ENCODE data around the gene WNK3.
A peak's percentile ranks its signal among the peaks of the same experiment; 100 is the strongest.
"Not testable (repeated sequence)": the region's sequence is repeated elsewhere in the genome, so short reads cannot be mapped to it uniquely, and the experiment has no call there.

Gene WNK3

GRCh38 chrX:54357414-54358377, at the start of gene WNK3:
TSS of gene WNK3 (minus strand) at chrX:54358046.
- peak; percentile 20 for DNase-seq (ENCODE audit: low read depth)

GRCh38 chrX:54407266-54407665, 49.4 kb upstream of the WNK3 start:
- no peak for DNase-seq (ENCODE audit: low read depth)

- no peak for DNase-seq (ENCODE audit: low read depth)
These were observed 39.3 kb upstream of the WNK3 start for GRCh38 chrX:54397113-54397512.

GRCh38 chrX:54386314-54386713, 28.5 kb upstream of the WNK3 start:
- no peak for DNase-seq (ENCODE audit: low read depth)

- not testable (repeated sequence) for DNase-seq (ENCODE audit: low read depth)
These were observed 26.8 kb upstream of the WNK3 start for GRCh38 chrX:54384661-54385060.

GRCh38 chrX:54359408-54359807, 1.6 kb upstream of the WNK3 start:
- DNase-seq (ENCODE audit: low read depth), result no peak

- peak; percentile 12 for DNase-seq (ENCODE audit: low read depth)
These were observed 772 bp upstream of the WNK3 start for GRCh38 chrX:54358424-54359211.

DNA sequence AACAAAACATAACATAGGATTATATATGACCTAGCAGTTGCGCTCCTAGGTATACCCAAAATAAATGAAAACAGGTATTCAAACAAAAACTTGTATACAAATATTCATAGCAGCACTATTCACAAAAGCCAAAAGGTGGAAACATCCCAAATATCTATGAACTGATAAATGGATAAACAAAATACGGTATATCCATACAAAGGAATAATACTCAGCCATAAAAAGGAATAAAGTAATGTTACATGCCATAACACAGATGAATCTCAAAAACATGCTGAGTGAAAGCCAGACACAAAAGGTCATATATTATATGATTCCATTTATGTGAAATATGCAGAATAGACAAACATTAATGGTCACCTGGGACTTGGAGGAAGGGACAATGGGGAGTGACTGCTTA, 5.2 kb downstream of the WNK3 start:
- no peak for DNase-seq (ENCODE audit: low read depth)

DNA sequence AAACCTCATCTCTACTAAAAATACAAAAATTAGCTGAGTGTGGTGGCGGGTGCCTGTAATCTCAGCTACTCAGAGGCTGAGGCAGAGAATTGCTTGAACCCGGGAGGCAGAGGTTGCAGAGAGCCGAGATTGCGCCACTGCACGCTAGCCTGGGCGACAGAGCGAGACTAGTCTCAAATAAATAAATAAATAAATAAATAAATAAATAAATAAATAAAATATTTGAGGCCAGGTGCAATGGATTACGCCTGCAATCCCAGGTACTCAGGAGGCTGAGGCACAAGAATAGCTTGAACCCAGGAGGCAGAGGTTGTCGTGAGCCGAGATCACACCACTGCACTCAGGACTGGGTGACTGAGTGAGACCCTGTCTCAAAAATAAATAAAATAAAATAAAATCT, 20.5 kb downstream of the WNK3 start:
- DNase-seq (ENCODE audit: low read depth), result not testable (repeated sequence)

GRCh38 chrX:54325077-54325476, 32.8 kb downstream of the WNK3 start:
- DNase-seq (ENCODE audit: low read depth), result no peak

DNA sequence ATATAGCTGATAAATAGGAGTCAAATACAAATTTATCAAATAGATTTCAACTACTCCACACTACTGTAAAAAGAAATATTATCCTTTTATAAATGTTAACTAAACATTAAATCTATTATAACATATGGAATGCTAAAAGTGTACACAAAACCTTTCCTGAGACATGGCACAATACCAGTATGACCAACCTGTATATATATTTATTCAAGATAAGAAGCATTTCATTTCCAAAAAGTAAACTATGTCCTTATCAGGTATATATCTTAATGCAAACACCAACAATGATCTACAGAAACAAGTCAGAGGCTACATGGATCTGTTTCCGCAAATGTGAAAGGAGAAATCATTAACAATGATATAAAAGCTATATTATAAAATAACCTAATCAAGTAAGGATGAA, 37.8 kb downstream of the WNK3 start:
- DNase-seq (ENCODE audit: low read depth), result no peak

DNA sequence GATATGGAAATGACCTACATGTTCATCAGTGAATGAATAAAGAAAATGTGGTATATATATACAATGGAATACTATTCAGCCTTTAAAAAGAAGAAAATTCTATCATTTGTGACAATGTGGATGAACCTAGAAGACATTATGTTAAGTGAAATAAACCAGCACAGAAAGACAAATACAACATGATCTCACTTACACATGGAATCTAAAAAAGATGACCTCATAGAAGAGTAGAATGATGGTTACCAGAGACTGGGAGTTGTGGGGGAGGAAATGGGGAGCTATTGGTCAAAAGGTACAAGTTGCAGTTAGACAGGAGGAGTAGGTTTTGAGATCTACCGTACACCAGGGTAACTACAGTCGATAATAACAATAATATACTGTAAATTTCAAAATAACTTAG, 51.5 kb downstream of the WNK3 start:
- DNase-seq (ENCODE audit: low read depth), result no peak

DNA sequence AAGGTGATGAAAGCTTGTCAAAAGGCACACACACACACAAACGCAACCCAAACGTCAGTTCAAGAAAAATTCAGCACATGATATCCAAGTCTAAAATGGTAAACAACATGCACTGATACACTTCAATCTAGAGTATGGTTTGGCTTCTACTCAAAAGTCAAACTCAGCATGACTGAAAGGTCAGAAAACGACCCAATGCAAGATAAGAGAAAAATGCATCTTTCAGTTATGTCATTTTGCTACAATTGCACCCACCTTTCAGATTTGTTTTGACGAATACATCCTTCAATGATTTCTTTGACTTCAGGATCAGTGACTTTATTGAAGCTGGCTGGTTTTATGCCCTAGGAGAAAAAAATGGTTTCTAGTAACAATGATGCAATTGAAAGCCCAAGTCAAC, 56.3 kb downstream of the WNK3 start:
- DNase-seq (ENCODE audit: low read depth), result no peak

DNA sequence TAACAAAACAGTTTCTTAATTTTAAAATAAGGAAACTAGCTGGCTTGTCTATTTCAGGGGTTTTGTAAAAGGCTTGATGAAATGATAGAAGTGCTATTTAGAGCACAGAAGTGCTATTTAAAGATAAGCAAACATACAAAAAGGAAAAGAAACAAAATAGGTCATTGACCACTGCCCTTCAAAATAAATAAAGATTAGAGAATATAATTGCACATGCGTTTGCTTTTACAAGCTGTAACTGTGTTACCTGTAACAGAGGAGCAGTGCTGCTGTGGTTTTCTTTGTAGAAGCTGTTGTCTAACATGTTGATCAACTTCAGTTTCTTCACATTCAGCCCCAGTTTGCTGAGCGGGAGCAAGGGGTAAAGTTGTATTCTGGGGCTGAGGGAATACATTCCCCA, 63.5 kb downstream of the WNK3 start:
- no peak for DNase-seq (ENCODE audit: low read depth)

DNA sequence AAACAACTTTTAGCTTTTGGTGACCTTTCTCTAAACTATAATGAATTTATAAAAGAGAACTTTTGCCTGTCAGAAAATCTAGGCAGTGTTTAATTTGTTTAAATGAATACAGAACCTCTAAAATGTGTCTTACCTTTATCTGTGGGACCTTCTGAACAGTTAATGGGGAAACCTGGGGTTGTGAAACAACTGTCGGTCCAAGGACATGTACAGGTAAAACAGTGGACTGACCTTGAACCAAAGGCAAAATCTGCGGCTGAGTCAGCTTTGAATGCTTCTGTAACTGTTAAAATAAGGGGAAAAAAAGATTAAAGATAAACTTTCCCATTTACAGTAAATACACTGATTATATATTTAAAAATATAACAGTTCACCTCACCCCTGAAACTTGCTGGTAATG, 65.1 kb downstream of the WNK3 start:
- no peak for DNase-seq (ENCODE audit: low read depth)

DNA sequence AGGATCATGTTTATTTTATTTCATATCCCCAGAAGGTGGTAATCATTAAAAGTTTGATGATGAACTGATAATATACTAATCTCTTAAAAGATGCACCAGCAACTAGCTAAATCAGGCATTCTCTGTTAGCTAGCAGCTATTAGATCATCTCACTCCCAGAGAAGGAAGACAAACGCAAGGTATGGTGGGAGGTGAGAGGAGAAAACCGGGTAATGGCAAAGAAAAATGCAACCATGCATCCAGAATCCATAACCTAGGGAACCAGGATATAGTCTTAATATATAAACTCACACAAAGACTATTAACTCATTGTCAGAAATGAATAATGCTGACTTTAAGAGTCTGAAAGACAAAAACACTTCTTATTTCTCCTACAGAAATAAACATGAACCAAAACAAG, 66.1 kb downstream of the WNK3 start:
- no peak for DNase-seq (ENCODE audit: low read depth)

DNA sequence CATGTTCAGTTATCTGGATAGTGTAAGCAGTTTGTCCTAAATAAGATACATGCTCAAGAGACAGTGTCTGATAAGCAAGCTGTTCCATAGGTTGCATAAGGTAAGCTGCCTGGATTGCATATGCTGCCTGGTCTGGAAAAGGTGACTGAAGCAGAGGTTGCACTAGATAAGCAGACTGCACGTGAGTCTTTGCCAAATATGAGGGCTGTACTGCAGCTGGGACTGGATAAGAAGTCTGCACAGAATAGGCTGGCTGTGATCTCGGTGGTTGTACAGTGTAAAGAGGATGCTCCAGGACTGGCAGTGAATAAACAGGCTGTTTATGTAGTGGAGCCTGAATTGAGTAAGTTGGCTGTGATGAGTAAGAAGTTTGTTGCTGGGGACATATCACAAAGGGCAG, 68.9 kb downstream of the WNK3 start:
- no peak for DNase-seq (ENCODE audit: low read depth)

- DNase-seq (ENCODE audit: low read depth), result no peak
These were observed 69.6 kb downstream of the WNK3 start for GRCh38 chrX:54288277-54288676.

- DNase-seq (ENCODE audit: low read depth), result no peak
These were observed 76.2 kb downstream of the WNK3 start for GRCh38 chrX:54281676-54282075.

DNA sequence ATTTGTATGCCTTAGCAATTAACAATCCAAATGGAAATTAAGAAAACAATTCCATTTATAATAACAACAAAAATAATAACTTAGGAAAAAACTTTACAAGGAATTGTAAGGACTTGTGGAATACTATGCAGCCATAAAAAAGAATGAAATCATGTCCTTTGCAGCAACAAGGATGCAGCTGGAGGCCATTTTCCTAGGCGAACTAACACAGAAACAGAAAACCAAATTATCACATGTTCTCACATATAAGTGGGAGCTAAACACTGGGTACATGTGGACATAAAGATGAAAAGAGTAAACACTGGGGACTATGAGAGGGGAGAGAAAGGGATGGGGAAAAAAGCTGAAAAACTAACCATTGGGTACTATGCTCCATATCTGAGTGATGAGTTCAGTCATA, 77.4 kb downstream of the WNK3 start:
- DNase-seq (ENCODE audit: low read depth), result no peak

DNA sequence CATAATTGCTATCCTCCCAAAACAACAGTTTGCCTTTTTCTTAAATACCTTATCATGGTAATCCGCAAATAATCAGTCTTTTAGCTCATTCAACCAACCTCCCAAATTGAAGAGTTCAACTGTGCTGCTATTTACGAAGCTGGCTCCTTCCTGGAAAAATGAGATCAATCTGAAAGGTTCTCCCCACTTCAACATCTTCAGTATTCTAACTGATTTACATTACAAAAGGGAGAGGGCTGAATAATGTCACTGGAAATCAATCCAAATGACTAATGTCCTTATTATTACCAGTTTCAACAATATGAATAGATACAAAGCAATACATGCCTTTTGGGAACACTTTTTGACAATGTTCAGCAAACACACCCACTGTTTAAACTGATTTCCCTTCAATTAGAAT, 86.2 kb downstream of the WNK3 start:
- no peak for DNase-seq (ENCODE audit: low read depth)

DNA sequence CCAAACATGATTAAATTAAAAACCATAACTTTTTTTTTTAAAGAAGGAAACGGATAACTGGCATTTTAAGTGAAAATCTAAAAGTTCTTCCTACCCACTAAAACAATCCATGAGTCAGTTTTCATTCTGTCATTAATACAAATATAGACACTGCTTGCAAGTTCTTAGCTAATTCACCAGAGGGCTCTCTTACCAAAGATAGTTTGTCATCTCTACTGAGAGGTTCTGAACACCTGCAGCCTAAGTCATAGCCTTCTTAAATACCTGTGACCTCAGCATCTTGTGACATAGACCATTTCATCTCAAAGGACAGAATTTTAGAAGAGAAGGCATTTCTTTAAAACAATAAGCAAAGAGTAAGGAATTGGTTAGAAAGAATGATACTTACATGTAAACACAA, 109.5 kb downstream of the WNK3 start:
- no peak for DNase-seq (ENCODE audit: low read depth)

- no peak for DNase-seq (ENCODE audit: low read depth)
These were observed 111.0 kb downstream of the WNK3 start for GRCh38 chrX:54246866-54247265.
